HFF-Myc (cell line): ENCODE data around the gene ASIP.
"Not testable (repeated sequence)": the region's sequence is repeated elsewhere in the genome, so short reads cannot be mapped to it uniquely, and the experiment has no call there.

Experiments used
- DNase-seq: peaks from one replicate; pipeline ENCODE4 v3.0.0-alpha.2; 2011; ENCODE audit warnings: low read depth; ENCODE audit errors: extremely low read depth
- H3K4me3 ChIP-seq: replicated peaks from 2 replicates; pipeline ENCODE4 v1.5.1; 2011; ENCODE audit warnings: low read depth, mild to moderate bottlenecking, control low read depth, low read length
- TF ChIP-seq, protein P1 (sequence below): IDR thresholded peaks from 2 replicates; pipeline ENCODE4 v1.5.1; 2012; ENCODE audit warnings: mild to moderate bottlenecking, low read depth, low read length, control low read depth; ENCODE audit errors: missing control alignments

The ASIP gene

GRCh38 chr20:34210271-34210670 is 31.0 kb upstream of the ASIP start:
- H3K4me3 ChIP-seq = no peak overlapping the region
- no peak for DNase-seq
- TF ChIP-seq, protein P1, sequence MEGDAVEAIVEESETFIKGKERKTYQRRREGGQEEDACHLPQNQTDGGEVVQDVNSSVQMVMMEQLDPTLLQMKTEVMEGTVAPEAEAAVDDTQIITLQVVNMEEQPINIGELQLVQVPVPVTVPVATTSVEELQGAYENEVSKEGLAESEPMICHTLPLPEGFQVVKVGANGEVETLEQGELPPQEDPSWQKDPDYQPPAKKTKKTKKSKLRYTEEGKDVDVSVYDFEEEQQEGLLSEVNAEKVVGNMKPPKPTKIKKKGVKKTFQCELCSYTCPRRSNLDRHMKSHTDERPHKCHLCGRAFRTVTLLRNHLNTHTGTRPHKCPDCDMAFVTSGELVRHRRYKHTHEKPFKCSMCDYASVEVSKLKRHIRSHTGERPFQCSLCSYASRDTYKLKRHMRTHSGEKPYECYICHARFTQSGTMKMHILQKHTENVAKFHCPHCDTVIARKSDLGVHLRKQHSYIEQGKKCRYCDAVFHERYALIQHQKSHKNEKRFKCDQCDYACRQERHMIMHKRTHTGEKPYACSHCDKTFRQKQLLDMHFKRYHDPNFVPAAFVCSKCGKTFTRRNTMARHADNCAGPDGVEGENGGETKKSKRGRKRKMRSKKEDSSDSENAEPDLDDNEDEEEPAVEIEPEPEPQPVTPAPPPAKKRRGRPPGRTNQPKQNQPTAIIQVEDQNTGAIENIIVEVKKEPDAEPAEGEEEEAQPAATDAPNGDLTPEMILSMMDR = no peak

- no peak overlapping the region for H3K4me3 ChIP-seq
- DNase-seq = no peak
Measured at GRCh38 chr20:34211591-34211990, 29.6 kb upstream of the ASIP start.

GRCh38 chr20:34213213-34213612 is 28.0 kb upstream of the ASIP start:
- no peak for DNase-seq
- TF ChIP-seq, protein P1 = no peak
- no peak overlapping the region for H3K4me3 ChIP-seq

More at GRCh38 chr20:34211591-34211990, 29.6 kb upstream of the ASIP start:
- TF ChIP-seq, protein P1 = no peak

DNA sequence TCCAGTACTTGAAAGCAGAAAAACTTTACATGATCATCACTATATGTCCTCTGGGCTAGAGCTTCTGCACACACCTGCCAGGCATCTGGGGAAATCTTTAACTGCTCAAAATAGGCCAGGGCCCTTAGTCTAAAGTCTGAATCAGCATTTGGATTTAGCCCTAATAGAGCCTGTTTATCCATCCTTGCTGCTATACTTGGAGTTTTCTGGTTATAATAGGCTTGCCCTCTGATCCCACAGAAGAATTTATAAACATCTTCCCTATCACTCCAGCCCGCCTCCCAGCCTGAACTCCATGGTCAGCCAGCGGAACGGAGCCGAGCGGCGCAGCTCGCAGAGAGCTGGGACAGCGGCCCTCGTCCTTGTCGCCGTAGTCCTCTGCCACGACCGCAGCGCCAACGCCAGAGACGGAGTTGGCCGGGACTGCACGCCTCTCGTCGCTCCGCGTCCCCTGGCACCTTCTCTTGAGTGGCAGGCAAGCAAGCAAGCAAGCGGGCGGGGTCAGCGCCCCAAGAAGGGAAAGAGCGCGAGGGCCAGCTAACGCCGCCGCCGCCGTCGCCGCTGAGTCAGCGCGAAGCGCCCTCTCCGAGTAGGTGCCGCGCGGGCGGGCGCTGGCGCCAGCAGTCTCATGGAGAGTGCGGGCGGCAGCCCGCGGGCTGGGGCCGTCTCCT is 25.4 kb upstream of the ASIP start:
- DNase-seq = peak; percentile 24
- H3K4me3 ChIP-seq = peak overlapping the region; percentile 43

GRCh38 chr20:34216382-34216742 is 24.9 kb upstream of the ASIP start:
- TF ChIP-seq, protein P1 = no peak
- peak overlapping the region; percentile 43 for H3K4me3 ChIP-seq
- DNase-seq = no peak

More for the DNA sequence above, 25.4 kb upstream of the ASIP start:
- TF ChIP-seq, protein P1 = no peak

DNA sequence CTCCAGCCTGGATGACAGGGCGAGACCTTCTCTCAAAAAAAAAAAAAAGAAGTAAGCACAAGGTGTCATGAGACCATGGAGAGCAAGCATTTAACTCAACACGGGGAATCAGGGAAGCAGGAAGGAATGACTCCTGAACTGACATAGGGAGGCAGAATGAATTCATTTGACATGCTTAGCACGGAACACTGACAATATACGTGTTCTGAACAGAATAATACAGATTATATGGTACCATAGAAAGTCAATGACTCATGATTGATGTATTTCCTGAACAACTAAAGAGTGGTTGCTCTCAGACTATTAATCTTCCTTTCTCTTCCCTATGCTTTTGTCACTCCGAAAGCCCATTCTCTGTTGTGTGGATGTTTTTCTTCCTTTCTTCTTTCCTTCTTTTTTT is 20.7 kb upstream of the ASIP start:
- H3K4me3 ChIP-seq = no peak overlapping the region
- TF ChIP-seq, protein P1 = no peak
- peak; percentile 63 for DNase-seq

- peak; percentile 97 for DNase-seq
- TF ChIP-seq, protein P1 = no peak
- H3K4me3 ChIP-seq = no peak overlapping the region
Measured at GRCh38 chr20:34222208-34222607, 19.0 kb upstream of the ASIP start.

- not testable (repeated sequence) for H3K4me3 ChIP-seq, DNase-seq
Measured at GRCh38 chr20:34224251-34224650, 17.0 kb upstream of the ASIP start.
